Cardiac muscle cell (in vitro differentiated cells and primary cell): Measurements from ENCODE around the gene ZMYND19. TPM values are rescaled to one million over a fixed set of nuclear protein-coding genes. Genes with fewer than 3 reads are reported as not detected.

Experiments used
- DNase-seq, 2 donors: peaks; one replicate each; pipeline versions ENCODE4 v3.0.0 to v3.0.0-alpha.2; 2010 to 2017; ENCODE audit warnings: low read depth in 1 of 2, low spot score in 1 of 2
- H3K27ac ChIP-seq: fragments of 200-600 bp; sonication (generic); 2 replicates; pipeline ENCODE4 v1.5.1; 2016
- H3K27me3 ChIP-seq: fragments of 200-600 bp; sonication (generic); 2 replicates; pipeline ENCODE4 v1.6.0; 2016; ENCODE audit warnings: control low read depth
- H3K36me3 ChIP-seq: fragments of 200-600 bp; sonication (generic); 2 replicates; pipeline ENCODE4 v1.5.1; 2016; ENCODE audit warnings: control low read depth
- H3K4me1 ChIP-seq: fragments of 200-600 bp; sonication (generic); 2 replicates; pipeline ENCODE4 v1.8.1; 2017; ENCODE audit warnings: low read depth, mild to moderate bottlenecking, mixed run types
- H3K4me3 ChIP-seq: fragments of 200-600 bp; sonication (generic); 2 replicates; pipeline ENCODE4 v1.5.1; 2016; ENCODE audit warnings: mild to moderate bottlenecking
- H3K9me3 ChIP-seq: fragments of 200-600 bp; sonication (generic); 2 replicates; pipeline ENCODE4 v1.5.1; 2017; ENCODE audit warnings: low read depth, mild to moderate bottlenecking, control low read depth
- polyA plus RNA-seq: library from polyadenylated mRNA; unstranded; fragments of >200 nt; fragmentation: Nextera tagmentation; extraction: Ambion mirVana; gene quantifications from 2 replicates; pipeline ENCODE4 v1.2.1, GENCODE V29; 2016
- total RNA-seq: library from RNA; depleted of rRNA; stranded (reverse); fragments of >200 nt; gene quantifications from 2 replicates; pipeline ENCODE4 v1.2.3, GENCODE V29; 2016
- TF ChIP-seq, protein P1 (sequence below): IDR thresholded peaks from 2 replicates; pipeline ENCODE4 v1.5.1; 2012; ENCODE audit warnings: low read depth, mild to moderate bottlenecking, low read length

ZMYND19 gene
- total RNA-seq (30.6 and 35.3 TPM in 2 replicates), polyA plus RNA-seq (48.1 and 49.0 TPM in 2 replicates)

DNA sequence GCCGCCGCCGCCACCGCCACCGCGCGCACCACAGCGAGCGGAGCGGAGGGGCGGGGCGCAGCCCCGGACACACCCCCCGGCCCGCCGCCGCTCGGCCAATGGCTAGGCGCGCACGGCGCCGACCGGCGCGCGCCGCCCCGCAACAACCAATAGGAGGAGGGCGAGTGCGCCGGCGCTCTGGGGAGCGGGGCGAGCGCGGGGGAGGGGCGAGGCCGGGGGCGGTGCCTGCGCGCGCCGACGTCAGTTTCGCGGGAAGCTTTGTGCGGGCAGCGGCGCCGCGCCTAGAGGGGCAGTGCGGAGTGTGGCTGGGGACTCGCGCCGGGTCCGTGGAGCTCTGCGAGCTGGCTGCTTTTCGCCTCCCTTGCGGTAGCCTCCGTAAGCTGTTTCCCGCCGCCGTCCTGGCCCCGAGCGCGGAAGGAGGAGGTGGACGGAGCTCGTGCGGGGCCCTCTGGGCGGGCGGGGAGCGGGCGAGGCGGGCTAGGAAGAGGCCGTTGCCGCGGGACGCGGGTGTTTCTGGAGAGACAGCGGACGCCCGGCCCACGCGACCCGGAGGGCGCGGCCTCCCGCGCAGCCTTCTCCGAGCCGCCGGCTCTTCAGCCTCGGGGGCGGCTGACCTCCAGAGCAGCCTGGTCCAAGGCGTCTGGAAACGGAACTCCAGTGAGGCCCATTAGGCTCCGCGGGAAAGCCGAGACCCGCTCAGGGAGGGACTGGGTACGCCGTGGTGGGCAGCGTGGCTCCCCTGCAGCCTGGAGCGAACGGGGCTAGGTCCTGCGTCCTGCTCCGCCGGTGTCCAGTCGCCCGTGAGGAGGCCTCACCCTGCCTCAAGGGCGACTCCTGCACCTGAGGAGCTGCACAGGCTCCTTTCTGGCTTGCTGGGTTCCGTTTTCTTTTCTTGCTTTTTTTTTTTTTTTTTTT, at the start of gene ZMYND19:
TSS of gene ZMYND19 (minus strand) at position 44 of the 915 bp plus-strand sequence. CDS start 249 bp downstream, outside the sequence.
- DNase-seq: peak; percentile 92 to 96
- Histone ChIP-seq H3K9me3 (no peaks in the 10 kb centered on the region), H3K27me3 (no peaks in the 10 kb centered on the region), H3K4me3 (peak within 1 kb of the TSS; percentile 92), H3K4me1 (peaks cover 4% of the 10 kb centered on the region), H3K36me3 (peaks cover 19% of the 10 kb centered on the region), H3K27ac (no peak within 1 kb of the TSS)
- TF ChIP-seq, protein P1, sequence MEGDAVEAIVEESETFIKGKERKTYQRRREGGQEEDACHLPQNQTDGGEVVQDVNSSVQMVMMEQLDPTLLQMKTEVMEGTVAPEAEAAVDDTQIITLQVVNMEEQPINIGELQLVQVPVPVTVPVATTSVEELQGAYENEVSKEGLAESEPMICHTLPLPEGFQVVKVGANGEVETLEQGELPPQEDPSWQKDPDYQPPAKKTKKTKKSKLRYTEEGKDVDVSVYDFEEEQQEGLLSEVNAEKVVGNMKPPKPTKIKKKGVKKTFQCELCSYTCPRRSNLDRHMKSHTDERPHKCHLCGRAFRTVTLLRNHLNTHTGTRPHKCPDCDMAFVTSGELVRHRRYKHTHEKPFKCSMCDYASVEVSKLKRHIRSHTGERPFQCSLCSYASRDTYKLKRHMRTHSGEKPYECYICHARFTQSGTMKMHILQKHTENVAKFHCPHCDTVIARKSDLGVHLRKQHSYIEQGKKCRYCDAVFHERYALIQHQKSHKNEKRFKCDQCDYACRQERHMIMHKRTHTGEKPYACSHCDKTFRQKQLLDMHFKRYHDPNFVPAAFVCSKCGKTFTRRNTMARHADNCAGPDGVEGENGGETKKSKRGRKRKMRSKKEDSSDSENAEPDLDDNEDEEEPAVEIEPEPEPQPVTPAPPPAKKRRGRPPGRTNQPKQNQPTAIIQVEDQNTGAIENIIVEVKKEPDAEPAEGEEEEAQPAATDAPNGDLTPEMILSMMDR: no peak

DNA sequence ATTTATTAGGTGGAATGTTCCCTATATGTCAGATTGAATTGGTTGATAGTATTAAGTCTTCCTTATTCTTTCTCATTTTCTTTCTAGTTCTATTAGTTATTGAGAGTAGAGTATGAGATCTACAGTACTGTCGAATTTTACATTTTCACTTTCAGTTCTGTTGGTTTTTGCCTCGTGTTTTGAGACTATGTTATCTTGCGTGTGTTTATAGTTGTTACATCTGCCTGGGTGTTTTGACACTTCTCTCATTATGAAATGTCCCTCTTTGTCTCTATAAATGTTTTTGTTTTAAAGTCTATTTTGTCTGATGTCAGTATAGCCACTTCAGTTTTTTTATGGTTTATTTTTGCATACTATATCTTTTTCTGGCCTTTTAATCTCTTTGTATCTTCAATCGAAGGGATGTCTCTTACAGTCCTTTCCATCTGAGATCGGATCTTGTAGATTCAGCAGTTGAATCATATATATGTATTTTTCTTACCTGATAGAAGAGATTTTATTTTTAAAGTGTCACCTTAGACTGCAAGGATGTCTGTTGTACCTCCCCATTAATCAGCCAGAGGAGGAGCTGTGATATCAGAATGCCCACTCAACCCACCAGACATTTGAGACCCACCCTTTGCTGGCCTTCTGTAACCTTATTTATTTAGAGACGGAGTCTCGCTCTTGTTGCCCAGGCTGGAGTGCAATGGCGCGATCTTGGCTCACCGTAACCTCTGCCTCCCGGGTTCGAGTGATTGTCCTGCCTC, 49.2 kb upstream of the ZMYND19 start:
- no peak overlapping the region for H3K4me3 ChIP-seq
- H3K27me3 ChIP-seq: no peaks in the 10 kb centered on the region
- no peaks in the 10 kb centered on the region for H3K9me3 ChIP-seq
- no peaks in the 10 kb centered on the region for H3K36me3 ChIP-seq
- DNase-seq: peak in 1 of 2 donors; percentile 6
- TF ChIP-seq, protein P1: no peak
- H3K4me1 ChIP-seq: no peaks in the 10 kb centered on the region
- H3K27ac ChIP-seq: no peak overlapping the region

DNA sequence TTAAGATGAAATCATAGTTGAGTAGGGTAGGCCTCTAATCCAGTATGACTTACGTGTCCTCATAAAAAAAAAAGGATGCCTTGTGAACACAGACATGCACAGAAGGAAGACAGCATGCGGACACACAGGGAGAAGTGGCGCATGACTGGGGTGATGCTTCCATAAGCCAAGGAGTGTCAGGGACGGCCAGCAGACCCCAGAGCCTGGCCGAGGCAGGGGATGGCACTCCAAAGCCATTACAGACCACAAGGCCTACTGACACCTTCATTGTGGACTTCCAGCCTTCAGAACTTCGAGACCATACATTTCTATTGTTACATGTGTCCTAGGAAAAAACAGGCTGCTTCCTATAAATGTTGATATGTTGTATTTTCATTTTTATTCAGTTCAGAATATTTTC, 48.4 kb upstream of the ZMYND19 start:
- Histone ChIP-seq H3K27ac (no peak overlapping the region), H3K4me3 (no peak overlapping the region), H3K4me1 (no peaks in the 10 kb centered on the region), H3K27me3 (no peaks in the 10 kb centered on the region), H3K9me3 (no peaks in the 10 kb centered on the region), H3K36me3 (no peaks in the 10 kb centered on the region)
- no peak for DNase-seq
- TF ChIP-seq, protein P1: no peak

DNA sequence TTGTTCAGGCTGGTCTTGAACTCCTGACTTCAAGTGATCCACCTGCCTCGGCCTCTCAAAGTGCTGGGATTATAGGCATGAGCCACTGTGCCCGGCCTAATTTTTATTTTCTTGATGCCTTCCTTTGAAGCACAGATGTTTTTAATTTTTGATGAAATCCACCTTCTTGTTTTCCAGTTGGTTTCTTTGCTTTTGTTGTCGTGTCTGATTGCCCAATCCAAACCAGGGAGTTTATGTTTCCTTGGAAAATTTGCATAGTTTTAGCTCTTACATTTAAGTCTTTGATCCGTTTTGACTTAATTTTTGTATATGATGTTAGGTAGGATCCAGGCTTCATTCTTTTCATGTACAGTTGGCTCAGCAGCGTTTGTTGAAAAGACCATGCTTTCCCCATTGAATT, 43.7 kb upstream of the ZMYND19 start:
- DNase-seq: no peak
- no peaks in the 10 kb centered on the region for H3K27me3 ChIP-seq
- TF ChIP-seq, protein P1: no peak
- H3K9me3 ChIP-seq: no peaks in the 10 kb centered on the region
- no peaks in the 10 kb centered on the region for H3K36me3 ChIP-seq
- no peak overlapping the region for H3K27ac ChIP-seq
- no peaks in the 10 kb centered on the region for H3K4me1 ChIP-seq
- H3K4me3 ChIP-seq: no peak overlapping the region

DNA sequence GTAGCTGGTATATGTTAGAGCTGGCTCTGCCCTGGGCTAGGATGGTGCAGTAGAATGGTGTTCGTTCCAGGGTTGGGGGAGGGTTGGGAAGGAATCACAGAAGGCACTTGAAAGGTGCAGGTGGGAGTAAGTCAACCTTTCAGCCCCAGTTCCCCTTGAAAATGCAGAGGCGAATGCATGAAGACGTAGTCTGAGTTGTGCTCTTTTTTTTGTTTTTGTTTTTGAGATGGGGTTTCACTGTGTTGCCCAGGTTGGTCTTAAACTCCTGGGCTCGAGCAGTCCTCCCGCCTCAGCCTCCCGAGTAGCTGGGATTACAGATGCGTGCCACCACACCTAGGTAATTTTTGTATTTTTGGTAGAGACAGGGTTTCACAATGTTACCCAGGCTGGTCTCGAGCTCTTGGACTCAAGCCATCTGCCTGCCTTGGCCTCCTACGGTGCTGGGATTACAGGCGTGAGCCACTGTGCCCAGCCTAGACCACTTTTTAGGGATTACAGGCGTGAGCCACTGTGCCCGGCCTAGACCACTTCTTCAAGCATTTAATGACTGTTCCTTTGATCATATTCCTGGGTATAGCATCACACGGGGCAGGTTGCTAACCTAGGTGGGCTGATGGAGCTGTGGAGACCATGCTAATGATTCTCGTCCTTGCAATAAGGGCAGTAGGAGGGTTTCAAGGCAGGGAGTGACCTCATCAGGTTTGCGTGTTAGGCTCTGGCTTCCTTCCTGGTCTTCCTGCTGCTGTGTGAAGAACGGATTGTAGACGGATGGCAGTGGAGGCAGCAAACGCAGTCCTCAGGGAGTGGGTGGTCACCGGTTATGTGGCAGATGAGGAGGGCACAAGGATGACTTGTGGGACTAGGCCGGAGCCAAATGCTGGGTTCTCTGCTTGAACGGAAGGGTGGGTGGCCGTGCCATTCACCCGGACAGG, 42.2 kb upstream of the ZMYND19 start:
- TF ChIP-seq, protein P1: no peak

More for the DNA sequence above, 42.2 kb upstream of the ZMYND19 start:
- no peak for DNase-seq
- Histone ChIP-seq H3K9me3 (no peaks in the 10 kb centered on the region), H3K4me1 (no peaks in the 10 kb centered on the region), H3K27ac (peak overlapping the region; percentile 51), H3K4me3 (no peak overlapping the region), H3K27me3 (no peaks in the 10 kb centered on the region), H3K36me3 (no peaks in the 10 kb centered on the region)
